GM12892 (cell line): ENCODE measurements around the gene DICER1.

Experiments
- DNase-seq: peaks from one replicate; pipeline ENCODE4 v3.0.0; 2011; ENCODE audit not compliant: insufficient read length
- FAIRE-seq: peaks from 2 replicates; lab custom pipeline; 2011; peaks lifted over from hg19 to GRCh38; lab: Jason Lieb, UNC
- POLR2A ChIP-seq: IDR thresholded peaks from 2 replicates; pipeline ENCODE4 v1.6.1; 2011; ENCODE audit warnings: low read depth, low read length, control low read depth
- POLR2AphosphoS5 ChIP-seq: IDR thresholded peaks from 2 replicates; pipeline ENCODE4 v1.6.1; 2011; ENCODE audit warnings: low read depth, low read length, control low read depth
- TAF1 ChIP-seq: IDR thresholded peaks from 2 replicates; pipeline ENCODE4 v1.6.1; 2011; ENCODE audit warnings: low read depth, mild to moderate bottlenecking, control low read depth, low read length, borderline replicate concordance

Gene DICER1

DNA sequence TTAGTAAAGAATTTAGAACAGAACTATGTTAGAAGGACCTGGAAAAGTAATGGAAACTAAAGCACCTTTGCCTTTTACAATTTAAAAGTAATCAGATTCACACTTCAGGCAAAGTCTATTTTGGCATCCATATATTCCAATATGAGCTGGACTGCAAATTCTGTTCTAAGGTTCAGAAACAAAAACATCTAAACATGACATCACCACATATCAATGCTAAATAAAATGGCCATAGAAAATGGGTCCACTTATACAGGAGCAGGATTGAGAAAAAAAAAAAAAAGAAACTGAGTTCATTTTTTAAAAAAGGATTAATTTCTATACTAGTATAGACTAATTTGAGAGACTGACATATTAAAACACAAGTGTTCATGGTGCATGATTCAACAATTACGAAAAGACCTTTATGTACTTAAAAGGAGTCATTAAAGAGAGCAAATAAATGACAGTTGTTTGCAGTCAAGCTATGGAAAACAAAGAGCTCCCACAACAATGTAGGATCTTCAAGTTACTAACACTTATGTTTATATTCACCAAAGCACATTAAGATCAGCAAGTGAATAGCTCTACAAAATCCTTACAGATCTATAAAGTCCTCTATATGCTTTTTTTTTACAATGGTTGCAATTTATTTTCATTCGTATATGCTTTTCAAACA is 45.7 kb downstream of the DICER1 start:
- TF ChIP-seq POLR2A (no peak), POLR2AphosphoS5 (no peak), TAF1 (no peak)
- FAIRE-seq, result no peak

DNA sequence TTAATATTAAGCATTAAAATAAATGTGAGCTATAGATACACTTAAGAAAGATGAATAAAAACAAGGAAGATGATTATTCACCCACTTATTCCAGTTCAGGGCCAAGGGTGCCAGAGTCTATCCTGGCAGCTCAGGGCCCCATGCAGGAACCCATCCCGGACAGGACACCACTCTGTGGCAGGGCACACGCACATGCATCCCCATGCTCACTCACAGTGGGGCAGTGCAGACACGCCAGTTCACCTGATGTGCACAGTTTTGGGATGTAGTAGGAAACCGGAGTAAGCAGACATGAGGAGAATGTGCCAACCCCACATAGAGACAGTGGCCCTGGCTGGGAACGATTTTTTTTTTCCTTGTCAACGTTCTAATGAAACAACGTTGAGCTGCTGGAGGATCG is 47.2 kb downstream of the DICER1 start:
- FAIRE-seq (peak; percentile 30), DNase-seq (no peak)
- TF ChIP-seq POLR2AphosphoS5 (no peak), POLR2A (no peak), TAF1 (no peak)

More for the DNA sequence above, 45.7 kb downstream of the DICER1 start:
- DNase-seq, result no peak

DNA sequence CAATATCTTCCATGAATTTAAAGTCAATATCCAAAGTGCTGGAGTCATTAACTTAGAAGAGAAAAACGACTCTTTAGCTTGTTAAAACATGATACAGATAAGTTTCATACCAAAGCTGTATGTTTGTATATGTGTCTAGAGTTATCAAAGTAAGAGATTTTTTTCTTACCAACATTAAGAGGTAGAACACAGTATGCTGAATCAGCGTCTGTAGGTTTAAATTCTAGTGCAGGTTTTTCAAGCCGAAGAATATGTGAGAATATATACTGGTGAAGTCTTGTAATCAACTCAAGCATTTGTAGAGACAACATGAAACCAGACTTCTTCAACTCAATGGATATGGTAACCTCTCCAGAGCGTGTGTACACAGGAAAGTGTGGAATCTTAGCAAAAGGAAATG is 49.6 kb downstream of the DICER1 start:
- TF ChIP-seq POLR2AphosphoS5 (no peak), POLR2A (no peak), TAF1 (no peak)
- DNase-seq (no peak), FAIRE-seq (no peak)

DNA sequence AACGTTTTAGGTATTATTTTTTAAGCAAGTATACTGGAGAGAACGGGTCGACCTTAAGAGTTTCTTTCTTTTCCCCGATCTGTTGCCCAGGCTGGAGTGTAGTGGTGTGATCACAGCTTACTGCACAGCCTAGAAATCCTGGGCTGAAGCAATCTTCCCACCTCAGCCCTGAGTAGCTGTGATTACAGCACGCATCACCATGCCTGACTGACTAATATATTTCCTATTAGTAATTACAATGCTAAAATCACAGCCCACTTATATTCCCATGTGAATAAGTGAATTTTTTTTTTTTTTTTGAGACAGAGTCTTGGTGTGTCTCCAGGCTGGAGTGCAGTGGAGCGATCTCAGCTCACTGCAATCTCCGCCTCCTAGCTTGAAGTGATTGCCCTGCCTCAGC is 50.4 kb downstream of the DICER1 start:
- FAIRE-seq (no peak), DNase-seq (no peak)
- TF ChIP-seq POLR2AphosphoS5 (no peak), POLR2A (no peak), TAF1 (no peak)

DNA sequence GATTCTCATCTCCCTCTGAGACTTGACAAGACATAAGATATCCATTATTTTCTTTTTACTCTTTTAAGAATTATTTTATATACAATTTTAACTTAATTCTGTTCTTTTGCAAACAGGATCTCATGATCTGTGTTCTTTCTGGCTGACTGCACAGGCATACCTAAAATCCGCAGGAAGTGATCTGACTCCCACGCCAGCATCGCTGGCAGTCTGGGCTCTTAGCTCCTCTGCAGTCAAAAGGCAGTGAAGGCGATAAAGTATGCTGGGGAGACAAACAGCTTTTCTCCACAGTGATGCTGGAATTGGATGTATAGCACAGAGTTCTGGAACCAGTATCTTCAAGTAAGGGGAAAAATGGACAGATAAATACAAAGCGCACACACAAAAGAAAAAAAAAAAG is 52.4 kb downstream of the DICER1 start:
- TF ChIP-seq TAF1, result no peak
- TF ChIP-seq POLR2A, result no peak
- TF ChIP-seq POLR2AphosphoS5, result no peak
- FAIRE-seq, result no peak

DNA sequence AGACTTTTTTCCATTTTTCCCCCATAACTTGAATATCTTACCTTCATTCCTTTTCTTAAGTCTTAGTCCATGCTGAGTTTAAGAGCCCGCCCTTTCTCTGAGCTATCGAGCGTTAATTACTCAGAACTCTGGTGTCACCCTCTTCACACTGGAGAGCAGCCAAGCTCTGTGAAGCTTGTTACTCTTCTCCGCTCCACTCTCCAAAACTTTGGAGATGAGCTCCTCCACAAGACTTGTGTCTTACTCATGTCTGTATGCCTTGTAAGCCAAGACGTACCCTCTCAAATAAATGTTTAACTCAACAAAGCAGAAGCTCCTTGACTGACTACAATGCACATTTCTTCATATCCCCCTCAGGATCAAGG is 54.7 kb downstream of the DICER1 start:
- FAIRE-seq (no peak), DNase-seq (no peak)
- TF ChIP-seq TAF1 (no peak), POLR2A (no peak)

More for the DNA sequence above, 52.4 kb downstream of the DICER1 start:
- DNase-seq, result no peak

DNA sequence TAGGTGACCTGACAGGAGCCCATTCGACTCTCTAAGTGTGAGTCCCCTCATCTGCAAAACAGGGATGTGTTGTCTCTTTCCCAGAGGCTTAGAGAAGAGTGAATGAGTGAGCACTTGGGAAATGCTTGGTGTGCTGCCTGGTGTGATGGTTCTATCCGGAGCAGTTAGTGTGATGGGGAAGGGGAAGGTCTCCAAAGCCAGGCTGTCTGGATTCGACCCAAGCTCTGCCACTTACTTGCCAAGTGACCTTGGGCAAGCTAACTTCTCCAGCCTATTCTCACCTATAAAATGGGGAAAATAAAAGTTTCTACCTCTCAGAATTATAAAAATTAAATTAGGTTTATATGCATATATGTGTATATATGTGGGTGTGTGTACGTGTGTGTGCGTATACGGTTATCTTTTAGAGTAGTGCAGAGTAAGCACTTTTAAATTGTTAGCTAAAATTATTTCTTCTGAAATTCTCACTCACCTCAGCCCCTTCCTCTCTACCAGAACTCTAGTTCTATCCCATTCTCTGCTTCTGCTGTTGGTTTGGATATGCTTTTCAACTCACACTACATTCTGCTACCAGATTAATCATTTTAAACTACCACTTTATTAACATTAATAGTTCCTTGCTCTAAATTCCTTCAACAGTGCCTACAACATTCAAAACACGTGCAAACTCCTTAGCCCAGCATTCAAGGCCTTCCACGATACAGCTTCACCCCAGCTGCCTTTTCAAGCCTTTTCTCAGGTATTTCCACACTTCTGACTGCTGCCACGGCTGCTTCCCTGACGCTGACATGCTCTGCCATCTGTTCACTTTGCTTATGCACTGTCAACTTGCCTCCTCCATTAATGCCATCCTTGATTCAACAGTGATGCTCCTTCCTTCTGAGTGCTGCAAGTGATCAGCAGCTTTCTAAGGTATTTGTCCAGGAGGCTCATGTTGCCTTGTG is 55.3 kb downstream of the DICER1 start:
- no peak for FAIRE-seq
- DNase-seq, result no peak
- TF ChIP-seq TAF1, result no peak
- TF ChIP-seq POLR2A, result no peak
- no peak for TF ChIP-seq POLR2AphosphoS5

DNA sequence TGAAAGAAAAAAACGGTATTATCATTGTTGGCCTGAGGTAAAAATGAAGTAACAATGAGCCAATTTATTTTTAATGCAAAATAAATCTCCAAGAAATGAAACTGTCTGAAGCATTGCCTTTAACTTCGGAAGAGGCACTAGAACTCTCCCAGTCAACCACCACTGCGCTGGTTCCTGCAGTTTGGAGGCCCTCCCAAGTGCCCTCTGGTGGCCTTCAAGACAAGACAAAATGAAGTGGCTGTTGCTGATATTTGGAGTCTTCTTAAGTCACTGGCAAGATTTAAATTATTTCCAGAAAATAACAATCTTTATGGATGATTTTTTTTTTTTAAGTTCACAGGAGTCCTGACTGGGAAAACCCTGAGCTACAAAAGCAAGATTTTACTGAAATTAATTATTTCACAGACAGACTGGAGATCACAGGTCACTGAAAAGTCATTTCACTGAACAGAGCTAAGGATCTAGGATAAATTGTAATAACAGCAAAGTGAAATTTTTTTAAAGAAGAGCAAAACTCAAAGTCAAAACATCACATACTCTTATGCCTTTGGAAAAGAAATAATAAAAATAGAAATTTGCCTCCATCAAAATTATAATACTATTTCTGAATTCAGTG is 58.2 kb downstream of the DICER1 start:
- DNase-seq (no peak), FAIRE-seq (peak; percentile 54)
- TF ChIP-seq POLR2AphosphoS5 (no peak), POLR2A (no peak), TAF1 (no peak)

DNA sequence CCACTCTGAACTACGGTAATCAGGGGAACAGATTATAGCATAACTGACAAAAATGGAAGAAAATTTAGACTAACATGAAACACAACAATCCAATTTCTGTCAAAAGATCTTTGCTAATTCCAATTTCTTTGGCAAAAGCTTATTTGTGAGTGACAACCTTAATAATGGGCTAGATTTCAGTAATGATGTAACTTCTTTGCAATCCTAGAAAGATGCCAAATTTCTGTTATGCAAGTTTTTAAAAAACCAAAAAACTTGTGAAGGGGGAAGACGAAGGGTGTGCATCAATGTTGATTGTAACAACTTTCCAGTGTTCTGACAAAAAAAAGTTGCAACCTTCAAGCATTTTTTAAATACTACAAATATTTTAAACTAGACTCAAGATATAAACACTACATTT is 59.9 kb downstream of the DICER1 start:
- DNase-seq (no peak), FAIRE-seq (no peak)

DNA sequence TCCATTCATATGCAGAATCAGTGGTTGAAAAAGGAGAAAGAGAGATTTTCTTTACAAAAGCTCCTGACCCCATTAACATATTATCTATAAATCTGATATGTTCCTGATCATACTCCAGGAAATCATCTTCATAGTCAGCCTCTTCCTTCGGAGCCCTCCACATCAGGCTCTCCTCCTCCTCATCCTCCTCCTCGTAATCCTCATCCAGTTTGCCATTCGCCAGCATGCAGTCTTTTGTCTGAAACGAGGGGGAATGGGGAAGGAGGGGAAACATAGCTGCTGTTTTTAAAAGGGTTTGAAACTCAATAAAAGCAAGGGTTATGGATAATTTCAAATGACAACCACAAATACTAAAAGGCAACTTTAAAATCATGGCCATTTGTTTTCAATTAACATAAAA is 60.9 kb downstream of the DICER1 start:
- no peak for TF ChIP-seq TAF1
- no peak for TF ChIP-seq POLR2A
- TF ChIP-seq POLR2AphosphoS5, result no peak
- FAIRE-seq, result no peak
- DNase-seq, result no peak

More for the DNA sequence above, 59.9 kb downstream of the DICER1 start:
- TF ChIP-seq TAF1 (no peak), POLR2A (no peak), POLR2AphosphoS5 (no peak)

DNA sequence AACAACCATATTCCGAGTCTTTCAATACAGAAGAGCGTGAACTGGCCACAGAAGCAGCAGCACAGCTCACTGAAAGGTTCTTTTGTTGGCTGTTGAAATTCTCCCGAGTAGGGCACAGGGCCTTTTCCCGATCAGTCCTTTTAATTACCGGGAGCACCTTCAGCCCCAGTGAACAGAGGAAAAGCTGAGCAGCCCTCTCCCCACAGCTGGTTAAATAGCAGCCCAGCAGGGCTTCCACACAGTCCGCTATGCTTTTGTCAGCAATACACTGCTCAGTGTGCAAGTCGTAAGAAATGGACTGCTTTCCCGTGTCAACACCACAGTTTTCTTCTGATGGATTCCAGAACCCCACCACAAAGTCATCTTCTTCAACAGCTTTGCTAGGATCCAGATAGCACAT is 61.3 kb downstream of the DICER1 start:
- DNase-seq (no peak), FAIRE-seq (no peak)
- TF ChIP-seq TAF1 (no peak), POLR2AphosphoS5 (no peak), POLR2A (no peak)
